Measurements from ENCODE around the gene PRRG3.

The PRRG3 gene

GRCh38 chrX:151754641-151755215 is 59.5 kb downstream of the PRRG3 start:
- TF ChIP-seq CTCF (IDR thresholded peaks at IDR 0.05; ENCODE audit: low read depth, low read length), result no peak
- no peak overlapping the region for H3K4me3 ChIP-seq (ENCODE audit: low read depth, low read length)
